SH-SY5Y (cell line): Measurements from ENCODE around the gene HOXB5.

ENCODE experiments used
- GATA2 ChIP-seq: IDR thresholded peaks from 2 replicates; pipeline ENCODE4 v1.6.1; 2011; ENCODE audit warnings: mild to moderate bottlenecking, low read depth, low read length
- GATA3 ChIP-seq: IDR thresholded peaks from 2 replicates; pipeline ENCODE4 v1.6.1; 2011; ENCODE audit warnings: low read depth, mild to moderate bottlenecking, low read length, moderate library complexity

- TF ChIP-seq GATA2 (no peak), GATA3 (no peak)
Measured at GRCh38 chr17:48543107-48543853, 50.3 kb downstream of the HOXB5 start.
